Spleen (tissue), 7 donors: Measurements from ENCODE around the gene HIPK2.

Source experiments
- POLR2A ChIP-seq, 3 donors: fragments of 450-650 bp; IDR thresholded peaks; one replicate each; pipeline ENCODE4 v1.5.1; 2017; ENCODE audit warnings: antibody characterized with exemption in 3 of 3, mild to moderate bottlenecking in 1 of 3
- TF ChIP-seq, protein P1 (sequence below), 11 experiments: fragments of 200-600 bp in 7 of 11; fragments of 450-650 bp in 4 of 11; sonication (generic) in 4 of 11; IDR thresholded peaks in 8 of 11; conservative IDR thresholded peaks in 3 of 11; 1 replicate in 7 of 11; 2 replicates in 4 of 11; pipeline versions ENCODE4 v1.4.0 to v1.8.0; 2016 to 2021; ENCODE audit warnings: antibody characterized with exemption in 11 of 11, inconsistent platforms in 4 of 11, mild to moderate bottlenecking in 1 of 11
- donor health status: DM: no; HTN: no; CAD: no; lungs with moderate emphysema.
- donor health status: DM: no; HTN: no; CAD: no.
- donor health status: DM: no; HTN: no; CAD: no.

DNA sequence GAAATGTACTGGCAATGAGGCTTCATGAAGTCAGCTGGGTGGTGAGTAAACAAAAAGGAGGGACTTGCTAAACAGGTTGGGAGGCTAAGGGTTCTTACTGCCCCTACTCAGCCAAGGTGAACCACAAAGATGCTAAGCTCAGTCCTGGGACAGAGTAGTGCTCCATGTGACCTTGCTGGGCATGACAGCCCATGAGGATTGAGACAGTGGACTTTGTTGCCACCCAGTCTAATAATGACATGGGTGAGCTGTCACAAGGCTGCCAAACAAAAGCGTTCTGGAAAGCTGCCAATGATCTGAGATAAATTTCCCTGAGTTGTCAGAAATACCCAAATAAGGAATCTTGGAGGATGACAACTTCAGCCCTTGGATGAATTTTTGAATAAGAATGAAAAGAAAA, 179.2 kb downstream of the HIPK2 start:
- TF ChIP-seq, protein P1, sequence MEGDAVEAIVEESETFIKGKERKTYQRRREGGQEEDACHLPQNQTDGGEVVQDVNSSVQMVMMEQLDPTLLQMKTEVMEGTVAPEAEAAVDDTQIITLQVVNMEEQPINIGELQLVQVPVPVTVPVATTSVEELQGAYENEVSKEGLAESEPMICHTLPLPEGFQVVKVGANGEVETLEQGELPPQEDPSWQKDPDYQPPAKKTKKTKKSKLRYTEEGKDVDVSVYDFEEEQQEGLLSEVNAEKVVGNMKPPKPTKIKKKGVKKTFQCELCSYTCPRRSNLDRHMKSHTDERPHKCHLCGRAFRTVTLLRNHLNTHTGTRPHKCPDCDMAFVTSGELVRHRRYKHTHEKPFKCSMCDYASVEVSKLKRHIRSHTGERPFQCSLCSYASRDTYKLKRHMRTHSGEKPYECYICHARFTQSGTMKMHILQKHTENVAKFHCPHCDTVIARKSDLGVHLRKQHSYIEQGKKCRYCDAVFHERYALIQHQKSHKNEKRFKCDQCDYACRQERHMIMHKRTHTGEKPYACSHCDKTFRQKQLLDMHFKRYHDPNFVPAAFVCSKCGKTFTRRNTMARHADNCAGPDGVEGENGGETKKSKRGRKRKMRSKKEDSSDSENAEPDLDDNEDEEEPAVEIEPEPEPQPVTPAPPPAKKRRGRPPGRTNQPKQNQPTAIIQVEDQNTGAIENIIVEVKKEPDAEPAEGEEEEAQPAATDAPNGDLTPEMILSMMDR (IDR thresholded peaks at IDR 0.05 in 8 of 11, conservative IDR thresholded peaks at IDR 0.05 in 3 of 11) = no peak
- no peak for TF ChIP-seq POLR2A (IDR thresholded peaks at IDR 0.05)
